Endothelial cell of umbilical vein (primary cell): ENCODE data around the gene MRPL14. TPM values are rescaled to one million over a fixed set of nuclear protein-coding genes. Genes with fewer than 3 reads are reported as not detected.

Experiments
- BruUV-seq: library from RNA; stranded (reverse); fragments of 400-500 nt; replicated peaks from 2 replicates; lab custom pipeline; 2021; lab: Mats Ljungman, UMichigan
- CTCF ChIA-PET: fragments of 300-600, 350-600 bp; sonication (Branson Sonifier 250); formaldehyde crosslinking; loops from one replicate; lab custom pipeline; 2021; ENCODE audit warnings: antibody characterized with exemption, inconsistent platforms; lab: Charles Lee
- POLR2A ChIA-PET: fragments of 300-600, 350-600 bp; sonication (Branson Sonifier 250); formaldehyde crosslinking; loops from one replicate; lab custom pipeline; 2021; ENCODE audit warnings: antibody characterized with exemption, inconsistent platforms; lab: Charles Lee
- DNase-seq: peaks from one replicate; pipeline ENCODE4 v3.0.0-alpha.2; 2011; ENCODE audit warnings: low read depth, low spot score
- FAIRE-seq: peaks from 2 replicates; lab custom pipeline; 2011; peaks lifted over from hg19 to GRCh38; lab: Jason Lieb, UNC
- H2AFZ ChIP-seq: 2 replicates; pipeline ENCODE4 v1.6.0; 2012; ENCODE audit warnings: low read depth, low read length, control low read depth, inconsistent platforms
- H3K27ac ChIP-seq: 2 replicates; pipeline ENCODE4 v1.5.1; 2011; ENCODE audit warnings: low read depth, mild to moderate bottlenecking, control low read depth, low read length, moderate library complexity; ENCODE audit not compliant: insufficient read depth
- H3K27me3 ChIP-seq, 2 experiments: 2 replicates each; pipeline versions ENCODE4 v1.6.0 to v1.6.1; 2011; ENCODE audit warnings: low read length in 2 of 2, mixed read lengths in 1 of 2; ENCODE audit not compliant: control insufficient read depth in 2 of 2, insufficient read depth in 2 of 2
- H3K36me3 ChIP-seq, 2 experiments: 2 replicates in 1 of 2; 3 replicates in 1 of 2; pipeline ENCODE4 v1.5.1; 2011; ENCODE audit warnings: low read length in 2 of 2, mild to moderate bottlenecking in 1 of 2, moderate library complexity in 1 of 2; ENCODE audit not compliant: control insufficient read depth in 2 of 2, insufficient read depth in 2 of 2; ENCODE audit errors: extremely low read depth in 1 of 2
- H3K4me1 ChIP-seq: 3 replicates; pipeline ENCODE4 v1.5.1; 2011; ENCODE audit warnings: mild to moderate bottlenecking, low read length; ENCODE audit not compliant: control insufficient read depth, insufficient read depth; ENCODE audit errors: extremely low read depth
- H3K4me2 ChIP-seq: 2 replicates; pipeline ENCODE4 v1.6.1; 2011; ENCODE audit warnings: low read length, control low read depth, mixed read lengths; ENCODE audit not compliant: insufficient read depth
- H3K4me3 ChIP-seq, 3 experiments: fragments of 200-600 bp in 1 of 3; sonication (generic), shearing (Covaris generic) in 1 of 3; replicated peaks in 1 of 3; 2 replicates each; pipeline ENCODE4 v1.5.1; 2011 to 2016; ENCODE audit warnings: control low read depth in 3 of 3, low read length in 3 of 3, mild to moderate bottlenecking in 2 of 3, inconsistent platforms in 1 of 3, low read depth in 1 of 3, moderate library complexity in 1 of 3; ENCODE audit not compliant: insufficient read depth in 1 of 3
- H3K79me2 ChIP-seq: 2 replicates; pipeline ENCODE4 v1.6.0; 2012; ENCODE audit warnings: low read length, inconsistent platforms; ENCODE audit not compliant: control insufficient read depth, insufficient read depth
- H3K9ac ChIP-seq: replicated peaks from 2 replicates; pipeline ENCODE3; 2011; ENCODE audit warnings: low read length, control low read depth; ENCODE audit not compliant: insufficient read depth; ENCODE audit errors: extremely low read depth
- H3K9me1 ChIP-seq: replicated peaks from 3 replicates; pipeline ENCODE4 v1.6.0; 2011; ENCODE audit warnings: mild to moderate bottlenecking, low read length; ENCODE audit not compliant: control insufficient read depth, insufficient read depth; ENCODE audit errors: extremely low read depth
- H3K9me3 ChIP-seq: replicated peaks from 2 replicates; pipeline ENCODE4 v1.5.1; 2012; ENCODE audit warnings: low read length, inconsistent platforms; ENCODE audit not compliant: control insufficient read depth, insufficient read depth
- H4K20me1 ChIP-seq: replicated peaks from 2 replicates; pipeline ENCODE3; 2011; ENCODE audit warnings: mild to moderate bottlenecking, low read length; ENCODE audit not compliant: control insufficient read depth, insufficient read depth; ENCODE audit errors: extremely low read depth
- CTCF ChIP-seq, 2 donors: IDR thresholded peaks; 1 replicate in 1 of 2; 2 replicates in 1 of 2; pipeline ENCODE4 v1.5.1; 2011; ENCODE audit warnings: low read length in 2 of 2, mild to moderate bottlenecking in 2 of 2, moderate library complexity in 2 of 2, control low read depth in 1 of 2, inconsistent platforms in 1 of 2, low read depth in 1 of 2; ENCODE audit not compliant: insufficient read depth in 1 of 2; ENCODE audit errors: extremely low read depth in 1 of 2
- FOS ChIP-seq: IDR thresholded peaks from 2 replicates; pipeline ENCODE4 v1.6.1; 2011; ENCODE audit warnings: mild to moderate bottlenecking, low read length, moderate library complexity, borderline replicate concordance; ENCODE audit not compliant: insufficient read depth
- GATA2 ChIP-seq: IDR thresholded peaks from 2 replicates; pipeline ENCODE4 v1.7.0; 2011; ENCODE audit warnings: low read depth, mild to moderate bottlenecking, moderate library complexity, mixed read lengths, low read length; ENCODE audit not compliant: insufficient read length, insufficient read depth
- JUN ChIP-seq: IDR thresholded peaks from 2 replicates; pipeline ENCODE4 v1.6.1; 2011; ENCODE audit warnings: borderline replicate concordance, low read depth; ENCODE audit not compliant: insufficient read length, insufficient read depth
- MAX ChIP-seq: IDR thresholded peaks from 2 replicates; pipeline ENCODE4 v1.6.1; 2011; ENCODE audit not compliant: insufficient read depth, insufficient read length
- POLR2A ChIP-seq: IDR thresholded peaks from 2 replicates; pipeline ENCODE4 v1.6.1; 2012; ENCODE audit warnings: low read depth, mild to moderate bottlenecking, control low read depth, low read length
- dilution Hi-C: fragments of 300-500 bp; cut with MboI; formaldehyde crosslinking; loops from one replicate; pipeline ENCODE4 v1.15.0; 2019; ENCODE audit warnings: low sequenced_read_pairs; ENCODE audit not compliant: extremely low pct_ligation_motif_present
- intact Hi-C: fragments of 100-400 bp; cut with micrococcal nuclease; formaldehyde crosslinking; loops from one replicate; pipeline ENCODE4 v1.10.0; 2022
- polyA plus RNA-seq, 4 experiments: library from polyadenylated mRNA; depleted of rRNA in 3 of 4; stranded (reverse) in 3 of 4; unstranded in 1 of 4; fragments of >200 nt; gene quantifications; 2 replicates each; pipeline versions ENCODE4 v1.2.1 to v1.2.3, GENCODE V29; 2011 to 2012; ENCODE audit warnings: missing spikeins in 1 of 4
- total RNA-seq: library from RNA; stranded (reverse); gene quantifications from 2 replicates; pipeline ENCODE4 v1.2.3, GENCODE V29; 2021

MRPL14 gene
- total and polyA plus RNA-seq, 2 donors (not counting 3 experiments of a cell fraction or from before 2014, with no cell fraction given) = 68.1 to 103 TPM

- no peak overlapping the region for H3K9ac ChIP-seq
- no peak overlapping the region for H3K4me2 ChIP-seq
- POLR2A ChIA-PET = no interaction called here
- no peaks in the 10 kb centered on the region for H3K79me2 ChIP-seq
- FAIRE-seq = no peak
- BruUV-seq = no TSS peak
- no peaks in the 10 kb centered on the region for H4K20me1 ChIP-seq
- no peak for TF ChIP-seq JUN
- no peak for TF ChIP-seq FOS
- no peak for TF ChIP-seq CTCF (IDR thresholded peaks at IDR 0.05; ENCODE audit: extremely low read depth in 1 of 2, insufficient read depth in 1 of 2, low read depth in 1 of 2, low read length in 2 of 2)
- no peak for TF ChIP-seq POLR2A
- no peak for TF ChIP-seq GATA2
- no peak for TF ChIP-seq MAX
- intact Hi-C loops = no loop called here
- H3K9me3 ChIP-seq = no peaks in the 10 kb centered on the region
- no peak overlapping the region for H2AFZ ChIP-seq
- H3K36me3 ChIP-seq = no peaks in the 10 kb centered on the region
- H3K27me3 ChIP-seq = no peaks in the 10 kb centered on the region
- H3K4me3 ChIP-seq = no peak overlapping the region
- no peak for DNase-seq
- no peaks in the 10 kb centered on the region for H3K4me1 ChIP-seq
- no peaks in the 10 kb centered on the region for H3K9me1 ChIP-seq
- H3K27ac ChIP-seq = no peak overlapping the region
- dilution Hi-C loops = no loop called here
- CTCF ChIA-PET = interaction anchor here (1.1 to 2.1 kb wide), 5 partner anchors 10 to 418 kb away, joined by 3 to 9 read pairs (median 5); partner anchors contain the start of gene VEGFA
These were observed 42.0 kb downstream of the MRPL14 start for GRCh38 chr6:44085219-44085618.
